ENCODE measurements around the gene CAMK2D.

Gene CAMK2D

GRCh38 chr4:113604955-113605354, 156.6 kb downstream of the CAMK2D start:
- TF ChIP-seq CTCF (conservative IDR thresholded peaks at IDR 0.05; ENCODE audit: low read depth, low read length) = no peak
- H3K4me3 ChIP-seq (ENCODE audit: low read depth, low read length) = no peak overlapping the region
- peak; percentile 32 for DNase-seq (ENCODE audit: low read depth)

- H3K4me3 ChIP-seq (ENCODE audit: low read depth, low read length) = no peak overlapping the region
- no peak for TF ChIP-seq CTCF (conservative IDR thresholded peaks at IDR 0.05; ENCODE audit: low read depth, low read length)
- DNase-seq (ENCODE audit: low read depth) = peak; percentile 54
These were observed 157.6 kb downstream of the CAMK2D start for GRCh38 chr4:113603911-113604310.

- H3K4me3 ChIP-seq (ENCODE audit: low read depth, low read length) = no peak overlapping the region
- no peak for DNase-seq (ENCODE audit: low read depth)
- no peak for TF ChIP-seq CTCF (conservative IDR thresholded peaks at IDR 0.05; ENCODE audit: low read depth, low read length)
These were observed 158.8 kb downstream of the CAMK2D start for GRCh38 chr4:113602646-113603228.

GRCh38 chr4:113601636-113602035, 159.9 kb downstream of the CAMK2D start:
- DNase-seq (ENCODE audit: low read depth) = no peak
- H3K4me3 ChIP-seq (ENCODE audit: low read depth, low read length) = no peak overlapping the region
- no peak for TF ChIP-seq CTCF (conservative IDR thresholded peaks at IDR 0.05; ENCODE audit: low read depth, low read length)

- TF ChIP-seq CTCF (conservative IDR thresholded peaks at IDR 0.05; ENCODE audit: low read depth, low read length) = no peak
- H3K4me3 ChIP-seq (ENCODE audit: low read depth, low read length) = no peak overlapping the region
- no peak for DNase-seq (ENCODE audit: low read depth)
These were observed 165.1 kb downstream of the CAMK2D start for GRCh38 chr4:113596396-113596795.

- no peak overlapping the region for H3K4me3 ChIP-seq (ENCODE audit: low read depth, low read length)
- no peak for DNase-seq (ENCODE audit: low read depth)
- no peak for TF ChIP-seq CTCF (conservative IDR thresholded peaks at IDR 0.05; ENCODE audit: low read depth, low read length)
These were observed 167.3 kb downstream of the CAMK2D start for GRCh38 chr4:113594231-113594556.

GRCh38 chr4:113593400-113594230, 167.9 kb downstream of the CAMK2D start:
- no peak overlapping the region for H3K4me3 ChIP-seq (ENCODE audit: low read depth, low read length)
- no peak for DNase-seq (ENCODE audit: low read depth)
- TF ChIP-seq CTCF (conservative IDR thresholded peaks at IDR 0.05; ENCODE audit: low read depth, low read length) = no peak
